Naive thymus-derived CD4-positive, alpha-beta T cell (primary cell): ENCODE measurements around the gene GRK5. TPM values are rescaled to one million over a fixed set of nuclear protein-coding genes. Genes with fewer than 3 reads are reported as not detected.
"Not testable (repeated sequence)": the region's sequence is repeated elsewhere in the genome, so short reads cannot be mapped to it uniquely, and the experiment has no call there.

Experiments used
- ATAC-seq: fragments of 150-1000 bp; cut with Tn5 transposase; 2 replicates; pipeline ENCODE4 v1.10.0; 2021; ENCODE audit warnings: mild to moderate bottlenecking, moderate library complexity
- CTCF ChIA-PET: fragments of 350-600 bp; sonication (Branson Sonifier 250); formaldehyde crosslinking; loops from one replicate; lab custom pipeline; 2021; ENCODE audit warnings: antibody characterized with exemption; lab: Charles Lee
- POLR2A ChIA-PET: fragments of 350-600 bp; sonication (Branson Sonifier 250); formaldehyde crosslinking; loops from one replicate; lab custom pipeline; 2021; ENCODE audit warnings: antibody characterized with exemption, inconsistent platforms; lab: Charles Lee
- DNase-seq, 9 donors: peaks; one replicate each; pipeline versions ENCODE4 v3.0.0 to v3.0.0-alpha.2; 2020 to 2022; ENCODE audit warnings: mixed read lengths in 1 of 9
- H3K27ac ChIP-seq: one replicate; pipeline ENCODE4 v1.7.0; 2013; ENCODE audit warnings: mild to moderate bottlenecking, low read depth, low read length, moderate library complexity
- H3K27me3 ChIP-seq, 2 donors: one replicate each; pipeline ENCODE4 v1.7.0; 2013; ENCODE audit warnings: low read length in 2 of 2, mild to moderate bottlenecking in 2 of 2, moderate library complexity in 2 of 2; ENCODE audit not compliant: control insufficient read depth in 2 of 2, insufficient read depth in 2 of 2
- H3K36me3 ChIP-seq, 3 experiments: 1 replicate in 2 of 3; 2 replicates in 1 of 3; pipeline ENCODE4 v1.7.0; 2013; ENCODE audit warnings: low read length in 3 of 3, mild to moderate bottlenecking in 3 of 3, moderate library complexity in 1 of 3; ENCODE audit not compliant: insufficient read depth in 3 of 3, control insufficient read depth in 2 of 3
- H3K4me1 ChIP-seq, 2 donors: one replicate each; pipeline ENCODE4 v1.7.0; 2013; ENCODE audit warnings: low read length in 2 of 2, mild to moderate bottlenecking in 2 of 2, moderate library complexity in 1 of 2; ENCODE audit not compliant: control insufficient read depth in 2 of 2, insufficient read depth in 2 of 2
- H3K4me3 ChIP-seq: 2 replicates; pipeline ENCODE4 v1.7.0; 2013; ENCODE audit warnings: mild to moderate bottlenecking, low read length
- H3K9me3 ChIP-seq, 3 experiments: 1 replicate in 2 of 3; 2 replicates in 1 of 3; pipeline ENCODE4 v1.7.0; 2013; ENCODE audit warnings: low read length in 3 of 3; ENCODE audit not compliant: control insufficient read depth in 2 of 3
- H3K27ac Mint-ChIP-seq, 9 donors: one replicate each; pipeline ENCODE4 v1.8.0; 2020 to 2022; ENCODE audit warnings: mixed read lengths in 9 of 9, mild to moderate bottlenecking in 8 of 9, moderate library complexity in 5 of 9, inconsistent platforms in 2 of 9
- H3K27me3 Mint-ChIP-seq, 5 donors: one replicate each; pipeline ENCODE4 v1.8.0; 2021 to 2022; ENCODE audit warnings: mixed read lengths in 5 of 5, mild to moderate bottlenecking in 1 of 5
- H3K36me3 Mint-ChIP-seq, 5 donors: one replicate each; pipeline ENCODE4 v1.8.0; 2020 to 2022; ENCODE audit warnings: mixed read lengths in 5 of 5, mild to moderate bottlenecking in 3 of 5, inconsistent platforms in 1 of 5
- H3K4me1 Mint-ChIP-seq, 7 donors: one replicate each; pipeline ENCODE4 v1.8.0; 2020 to 2022; ENCODE audit warnings: mixed read lengths in 7 of 7, mild to moderate bottlenecking in 3 of 7, inconsistent platforms in 1 of 7
- H3K4me3 Mint-ChIP-seq, 10 donors: one replicate each; pipeline ENCODE4 v1.8.0; 2020 to 2022; ENCODE audit warnings: mild to moderate bottlenecking in 10 of 10, mixed read lengths in 10 of 10, moderate library complexity in 6 of 10, inconsistent platforms in 2 of 10
- H3K9me3 Mint-ChIP-seq, 11 donors: one replicate each; pipeline ENCODE4 v1.8.0; 2020 to 2022; ENCODE audit warnings: mixed read lengths in 11 of 11, mild to moderate bottlenecking in 4 of 11, inconsistent platforms in 1 of 11, moderate library complexity in 1 of 11
- intact Hi-C, 2 donors: fragments of 100-400 bp; cut with micrococcal nuclease; formaldehyde crosslinking; loops; one replicate each; pipeline ENCODE4 v1.15.1; 2023
- polyA plus RNA-seq, 2 donors: library from polyadenylated mRNA; unstranded; fragments of 300-500 nt; fragmentation: Illumina TruSeq; gene quantifications; one replicate each; pipeline ENCODE4 v1.2.3, GENCODE V29; 2021
- total RNA-seq, 6 experiments: library from RNA in 5 of 6; stranded (reverse) in 5 of 6; gene quantifications; 1 replicate in 5 of 6; 2 replicates in 1 of 6; pipeline ENCODE4 v1.2.3 and lab custom pipeline; 2021 to 2026

Gene GRK5
- total and polyA plus RNA-seq, 7 experiments from 2014 or later, result 16.4 to 45.2 (median 30.3) TPM

DNA sequence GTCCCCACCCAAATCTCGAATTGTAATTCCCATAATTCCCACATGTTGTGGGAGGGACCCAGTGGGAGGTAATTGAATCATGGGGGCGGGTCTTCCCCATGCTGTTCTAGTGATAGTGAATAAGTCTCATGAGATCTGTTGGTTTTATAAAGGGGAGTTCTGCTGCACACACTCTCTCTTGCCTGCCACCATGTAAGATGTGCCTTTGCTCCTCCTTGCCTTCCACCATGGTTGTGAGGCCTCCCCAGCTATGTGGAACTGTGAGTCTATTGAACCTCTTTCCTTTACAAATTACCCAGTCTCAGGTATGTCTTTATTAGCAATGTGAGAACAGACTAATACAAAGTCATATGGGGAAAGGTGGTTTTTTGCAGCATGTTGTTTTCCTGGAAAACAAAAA is 255.8 kb downstream of the GRK5 start:
- POLR2A ChIA-PET, result not testable (repeated sequence)

DNA sequence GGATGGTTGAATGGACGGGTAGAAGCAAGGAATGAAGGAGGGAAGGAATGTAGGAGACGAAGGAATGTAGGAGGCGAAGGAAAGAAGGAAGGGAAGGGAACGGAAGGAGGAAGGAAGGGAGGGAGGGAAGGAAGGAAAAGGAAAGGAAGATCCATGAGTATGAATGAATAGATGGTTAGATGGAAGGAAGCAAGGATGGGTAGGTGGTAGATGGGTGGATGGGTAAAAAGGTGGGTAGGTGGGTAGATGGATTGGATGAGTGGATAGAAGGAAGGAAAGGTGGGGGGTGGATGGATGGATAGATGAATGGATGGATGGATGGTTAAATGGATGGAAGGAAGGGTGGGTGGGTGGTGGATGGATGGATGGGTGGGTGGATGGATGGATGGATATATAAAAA is 257.7 kb downstream of the GRK5 start:
- CTCF ChIA-PET, result no interaction called here
- H3K4me3 ChIP-seq, result no peak overlapping the region
- H3K27ac ChIP-seq, result no peak overlapping the region
- DNase-seq (no peak), ATAC-seq (no peak)
- peaks cover 0 to 18% (median 13%) of the 10 kb centered on the region in 7 donors for H3K4me1 Mint-ChIP-seq
- H3K4me3 Mint-ChIP-seq, result no peak overlapping the region
- H3K27me3 Mint-ChIP-seq, result peaks cover 0 to 3% (median 0%) of the 10 kb centered on the region in 5 donors
- peak overlapping the region in 1 of 9 donors; percentile 60 for H3K27ac Mint-ChIP-seq
- no peaks in the 10 kb centered on the region for H3K27me3 ChIP-seq
- POLR2A ChIA-PET, result no interaction called here
- H3K9me3 ChIP-seq, result no peaks in the 10 kb centered on the region
- no peaks in the 10 kb centered on the region for H3K36me3 ChIP-seq
- peaks cover 3 to 11% (median 8%) of the 10 kb centered on the region in 5 donors for H3K36me3 Mint-ChIP-seq
- peaks cover 0 to 16% of the 10 kb centered on the region in 2 donors for H3K4me1 ChIP-seq
- peaks cover 0 to 17% (median 8%) of the 10 kb centered on the region in 11 donors for H3K9me3 Mint-ChIP-seq
- intact Hi-C loops, result loop anchor here in 1 of 2 donors (2.0 kb wide), 1 partner anchor 14 kb away; no protein-coding TSS in a partner anchor

More for the DNA sequence above, 255.8 kb downstream of the GRK5 start:
- H3K27me3 Mint-ChIP-seq, CTCF ChIA-PET, ATAC-seq, H3K27me3 ChIP-seq, H3K36me3 ChIP-seq, DNase-seq, H3K4me3 Mint-ChIP-seq, H3K27ac ChIP-seq, H3K27ac Mint-ChIP-seq, H3K4me3 ChIP-seq, H3K9me3 ChIP-seq, intact Hi-C loops: not testable (repeated sequence)
- Mint-ChIP-seq H3K9me3 (peaks cover 0 to 17% (median 8%) of the 10 kb centered on the region in 11 donors), H3K36me3 (peaks cover 3 to 11% (median 8%) of the 10 kb centered on the region in 5 donors), H3K4me1 (peaks cover 0 to 18% (median 13%) of the 10 kb centered on the region in 7 donors)
- peaks cover 0 to 16% of the 10 kb centered on the region in 2 donors for H3K4me1 ChIP-seq

DNA sequence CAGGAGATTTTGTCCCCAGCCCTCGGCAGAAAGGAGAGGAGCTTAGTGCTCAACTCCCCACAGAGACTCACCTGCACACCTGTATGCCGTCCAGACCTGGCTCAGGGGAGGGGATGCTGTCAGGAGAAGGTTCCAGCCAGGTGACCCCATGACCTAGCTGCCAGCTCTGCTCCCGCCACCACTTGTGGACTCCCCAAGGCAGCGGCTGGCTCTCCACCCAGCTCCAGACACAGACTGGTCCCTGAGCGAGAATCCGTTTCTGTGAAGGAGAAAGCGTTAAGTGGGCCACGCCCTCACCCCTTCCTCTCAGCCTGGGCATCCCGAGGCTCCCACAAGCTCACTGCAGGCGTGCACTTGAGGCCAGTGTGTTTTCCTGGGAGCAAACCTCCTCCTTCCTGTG is 258.7 kb downstream of the GRK5 start:
- peaks cover 0 to 16% of the 10 kb centered on the region in 2 donors for H3K4me1 ChIP-seq
- H3K9me3 Mint-ChIP-seq, result peaks cover 0 to 17% (median 8%) of the 10 kb centered on the region in 11 donors
- ChIA-PET POLR2A (no interaction called here), CTCF (interaction anchor here (0.5 kb wide), 1 partner anchor 22 kb away, joined by 4 read pairs; no protein-coding TSS in a partner anchor)
- no peak overlapping the region for H3K27ac Mint-ChIP-seq
- no peaks in the 10 kb centered on the region for H3K36me3 ChIP-seq
- no peak for ATAC-seq
- no peak for DNase-seq
- no peak overlapping the region for H3K4me3 ChIP-seq
- H3K27me3 Mint-ChIP-seq, result peaks cover 0 to 11% (median 0%) of the 10 kb centered on the region in 5 donors
- H3K4me3 Mint-ChIP-seq, result no peak overlapping the region
- intact Hi-C loops, result no loop called here
- H3K4me1 Mint-ChIP-seq, result peaks cover 0 to 17% (median 11%) of the 10 kb centered on the region in 7 donors
- H3K36me3 Mint-ChIP-seq, result peaks cover 3 to 11% (median 8%) of the 10 kb centered on the region in 5 donors
- H3K27me3 ChIP-seq, result no peaks in the 10 kb centered on the region
- H3K27ac ChIP-seq, result no peak overlapping the region
- H3K9me3 ChIP-seq, result no peaks in the 10 kb centered on the region

DNA sequence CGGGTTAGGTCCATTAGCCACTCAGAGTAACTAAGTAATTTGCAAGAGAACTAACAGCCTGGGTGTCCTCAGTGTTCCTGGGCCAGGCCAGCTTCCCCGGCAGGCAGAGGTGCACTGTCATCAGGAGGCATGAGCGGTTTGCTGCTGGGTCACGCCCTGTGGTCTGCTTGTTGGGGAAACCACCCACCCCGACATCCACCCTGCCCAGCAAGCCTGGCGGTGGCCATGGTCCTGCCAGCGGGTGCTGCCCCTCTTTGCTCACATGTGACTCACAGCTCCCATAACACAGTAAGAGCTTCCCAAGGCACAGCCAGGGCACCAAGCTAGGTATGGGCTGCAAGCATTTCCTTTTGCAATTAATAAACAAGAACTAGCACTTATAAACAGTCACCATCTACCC is 259.3 kb downstream of the GRK5 start:
- intact Hi-C loops, result no loop called here
- H3K36me3 ChIP-seq, result no peaks in the 10 kb centered on the region
- Mint-ChIP-seq H3K27me3 (peaks cover 0 to 15% (median 0%) of the 10 kb centered on the region in 5 donors), H3K9me3 (peaks cover 0 to 17% (median 8%) of the 10 kb centered on the region in 11 donors), H3K27ac (no peak overlapping the region), H3K4me1 (peaks cover 0 to 17% (median 9%) of the 10 kb centered on the region in 7 donors), H3K36me3 (peaks cover 3 to 11% (median 8%) of the 10 kb centered on the region in 5 donors), H3K4me3 (no peak overlapping the region)
- H3K4me1 ChIP-seq, result peaks cover 0 to 16% of the 10 kb centered on the region in 2 donors
- H3K27me3 ChIP-seq, result no peaks in the 10 kb centered on the region
- no peak overlapping the region for H3K4me3 ChIP-seq
- POLR2A ChIA-PET, result no interaction called here
- CTCF ChIA-PET, result interaction anchor here (0.5 kb wide), 1 partner anchor 21 kb away, joined by 4 read pairs; no protein-coding TSS in a partner anchor
- no peaks in the 10 kb centered on the region for H3K9me3 ChIP-seq
- ATAC-seq (peak; percentile 70), DNase-seq (no peak)
- no peak overlapping the region for H3K27ac ChIP-seq

DNA sequence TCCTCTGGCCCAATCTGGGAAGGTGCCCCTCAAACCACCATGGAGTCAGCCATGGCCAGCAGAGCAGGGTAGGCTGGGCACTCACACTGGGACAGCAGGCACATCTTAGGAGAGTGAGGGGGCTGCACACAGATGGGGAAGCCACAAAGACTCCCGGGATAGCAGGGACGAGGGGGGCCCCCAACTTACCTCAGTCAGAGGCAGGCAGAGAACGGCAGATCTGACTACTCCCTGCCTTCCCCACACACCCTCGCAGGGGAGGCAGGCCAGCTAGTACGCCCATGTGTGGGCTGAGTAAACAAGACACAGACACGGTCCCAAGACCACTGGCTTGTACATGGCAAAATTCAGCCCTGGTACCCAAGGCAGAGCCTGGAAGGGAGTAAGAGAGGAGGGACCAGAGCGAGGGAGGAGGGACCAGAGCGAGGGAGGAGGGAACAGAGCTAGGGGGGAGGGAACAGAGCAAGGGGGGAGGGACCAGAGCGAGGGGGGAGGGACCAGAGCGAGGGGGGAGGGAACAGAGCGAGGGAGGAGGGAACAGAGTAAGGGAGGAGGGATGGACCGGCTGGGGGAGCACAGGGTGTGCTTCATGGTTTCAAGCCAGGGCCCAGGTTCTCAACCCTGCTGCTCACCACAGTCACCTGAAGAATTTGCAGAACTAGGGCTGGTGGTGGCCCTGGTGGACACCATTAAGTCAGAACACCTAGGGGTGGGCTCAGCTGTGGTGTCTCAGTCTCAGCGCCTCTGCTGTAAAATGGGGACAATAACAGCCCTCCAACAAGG is 261.4 kb downstream of the GRK5 start:
- Histone ChIP-seq H3K4me3 (no peak overlapping the region), H3K27ac (no peak overlapping the region), H3K9me3 (no peaks in the 10 kb centered on the region), H3K27me3 (no peaks in the 10 kb centered on the region), H3K4me1 (peaks cover 0 to 16% of the 10 kb centered on the region in 2 donors), H3K36me3 (no peaks in the 10 kb centered on the region)
- intact Hi-C loops, result no loop called here
- peaks cover 0 to 18% (median 7%) of the 10 kb centered on the region in 7 donors for H3K4me1 Mint-ChIP-seq
- peaks cover 0 to 13% (median 0%) of the 10 kb centered on the region in 5 donors for H3K27me3 Mint-ChIP-seq
- POLR2A ChIA-PET, result no interaction called here
- no peak for DNase-seq
- no peak overlapping the region for H3K4me3 Mint-ChIP-seq
- CTCF ChIA-PET, result no interaction called here
- H3K36me3 Mint-ChIP-seq, result peaks cover 0 to 2% (median under 1%) of the 10 kb centered on the region in 5 donors
- peak overlapping the region in 1 of 9 donors; percentile 67 for H3K27ac Mint-ChIP-seq
- peaks cover 0 to 2% (median 0%) of the 10 kb centered on the region in 11 donors for H3K9me3 Mint-ChIP-seq
- ATAC-seq, result no peak

DNA sequence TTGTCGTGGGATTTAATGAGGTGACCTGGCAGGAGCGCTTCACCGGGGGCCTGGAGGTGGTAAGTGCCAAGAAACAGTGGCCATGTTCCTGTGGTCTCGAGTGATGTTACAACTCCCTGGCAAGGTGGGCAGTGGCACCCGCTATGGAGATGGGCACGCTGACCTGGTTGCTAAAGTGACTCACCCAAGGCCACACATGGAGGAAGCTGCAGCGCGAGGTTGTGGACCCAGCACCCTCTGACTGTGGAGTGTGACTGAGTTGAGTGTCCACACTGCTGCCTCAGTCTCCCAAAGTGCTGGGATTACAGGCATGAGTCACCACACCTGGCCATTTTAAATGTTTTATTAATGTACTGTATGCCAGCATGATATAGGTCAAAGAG is 261.9 kb downstream of the GRK5 start:
- H3K27me3 Mint-ChIP-seq, result peaks cover 0 to 13% (median 0%) of the 10 kb centered on the region in 5 donors
- Histone ChIP-seq H3K4me1 (peaks cover 0 to 16% of the 10 kb centered on the region in 2 donors), H3K27me3 (no peaks in the 10 kb centered on the region), H3K27ac (no peak overlapping the region), H3K4me3 (no peak overlapping the region), H3K36me3 (no peaks in the 10 kb centered on the region), H3K9me3 (no peaks in the 10 kb centered on the region)
- ATAC-seq, result no peak
- ChIA-PET CTCF (no interaction called here), POLR2A (no interaction called here)
- intact Hi-C loops, result no loop called here
- H3K4me3 Mint-ChIP-seq, result no peak overlapping the region
- H3K4me1 Mint-ChIP-seq, result peaks cover 0 to 22% (median 10%) of the 10 kb centered on the region in 7 donors
- peaks cover 0 to 4% (median 4%) of the 10 kb centered on the region in 5 donors for H3K36me3 Mint-ChIP-seq
- no peak overlapping the region for H3K27ac Mint-ChIP-seq
- DNase-seq, result no peak
- H3K9me3 Mint-ChIP-seq, result peaks cover 0 to 4% (median 1%) of the 10 kb centered on the region in 11 donors
